ENCODE results near the gene ARHGAP44.

The ARHGAP44 gene

DNA sequence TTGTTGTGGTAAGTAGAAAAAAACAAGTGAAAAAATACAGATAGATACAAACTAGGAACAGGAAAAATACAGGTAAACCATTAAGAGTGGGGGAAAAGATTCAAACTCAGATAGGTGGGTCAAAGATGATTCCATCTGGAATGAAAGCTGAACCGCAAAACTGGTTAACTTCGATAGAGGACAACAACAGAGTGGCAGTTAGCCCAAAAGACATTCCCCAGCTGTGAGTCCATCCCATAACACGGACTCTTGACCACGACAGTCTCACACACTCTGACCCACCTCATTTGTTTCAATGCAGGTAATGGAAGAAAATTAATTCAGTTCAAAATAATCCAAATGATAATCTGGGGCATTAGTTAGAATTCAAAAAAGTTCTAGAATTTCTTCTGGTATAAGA, 215.0 kb downstream of the ARHGAP44 start:
- Histone ChIP-seq H3K4me1 (ENCODE audit: insufficient read depth, low read length) (no peaks in the 10 kb centered on the region), H3K9ac (ENCODE audit: low read depth, low read length) (no peak overlapping the region), H3K36me3 (ENCODE audit: insufficient read depth, low read length) (peaks cover 30% of the 10 kb centered on the region), H3K9me3 (ENCODE audit: control insufficient read depth, insufficient read depth, low read length) (no peaks in the 10 kb centered on the region)

DNA sequence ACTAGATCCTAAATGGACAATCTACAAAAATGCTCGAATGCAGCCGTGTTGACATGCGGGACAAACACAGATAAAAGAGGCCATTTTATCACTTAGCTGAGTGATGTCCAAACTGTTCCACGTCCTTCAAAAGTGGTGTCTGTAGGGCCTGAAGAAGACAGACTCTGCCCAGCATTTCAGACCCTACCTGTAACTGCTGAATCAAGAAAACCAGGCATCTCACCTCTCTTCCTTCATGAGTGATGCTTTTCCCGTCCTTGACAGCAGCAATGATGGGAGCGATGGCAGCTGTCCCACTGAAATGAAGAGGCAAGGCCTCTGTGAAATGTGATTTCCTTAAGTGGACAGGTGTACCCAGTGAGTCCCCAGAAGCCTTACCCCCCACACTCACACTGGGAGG, 216.2 kb downstream of the ARHGAP44 start:
- H3K4me1 ChIP-seq (ENCODE audit: insufficient read depth, low read length), result no peaks in the 10 kb centered on the region
- H3K9me3 ChIP-seq (ENCODE audit: control insufficient read depth, insufficient read depth, low read length), result no peaks in the 10 kb centered on the region
- H3K9ac ChIP-seq (ENCODE audit: low read depth, low read length), result no peak overlapping the region
- H3K36me3 ChIP-seq (ENCODE audit: insufficient read depth, low read length), result peaks cover 25% of the 10 kb centered on the region

DNA sequence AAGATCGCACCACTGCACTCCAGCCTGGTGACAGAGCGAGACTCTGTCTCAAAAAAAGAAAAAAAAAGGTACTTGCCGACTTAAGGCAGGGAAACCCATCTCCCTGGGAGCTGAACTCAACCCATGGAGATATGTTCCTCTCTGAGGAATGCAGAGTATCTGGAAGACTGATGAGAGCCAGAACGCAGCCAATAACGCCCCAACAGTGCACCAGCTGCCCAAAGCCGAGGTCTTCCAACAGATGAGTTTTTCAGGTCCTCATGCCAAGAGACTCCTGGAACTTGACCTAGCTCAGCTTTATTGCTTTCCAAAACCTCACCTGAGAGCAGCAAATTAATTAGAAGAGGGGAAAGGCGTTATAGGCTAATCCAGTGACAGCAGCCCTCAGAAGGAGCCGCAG, 219.2 kb downstream of the ARHGAP44 start:
- Histone ChIP-seq H3K4me1 (ENCODE audit: insufficient read depth, low read length) (no peaks in the 10 kb centered on the region), H3K9ac (ENCODE audit: low read depth, low read length) (no peak overlapping the region), H3K36me3 (ENCODE audit: insufficient read depth, low read length) (peaks cover 31% of the 10 kb centered on the region), H3K9me3 (ENCODE audit: control insufficient read depth, insufficient read depth, low read length) (no peaks in the 10 kb centered on the region)

DNA sequence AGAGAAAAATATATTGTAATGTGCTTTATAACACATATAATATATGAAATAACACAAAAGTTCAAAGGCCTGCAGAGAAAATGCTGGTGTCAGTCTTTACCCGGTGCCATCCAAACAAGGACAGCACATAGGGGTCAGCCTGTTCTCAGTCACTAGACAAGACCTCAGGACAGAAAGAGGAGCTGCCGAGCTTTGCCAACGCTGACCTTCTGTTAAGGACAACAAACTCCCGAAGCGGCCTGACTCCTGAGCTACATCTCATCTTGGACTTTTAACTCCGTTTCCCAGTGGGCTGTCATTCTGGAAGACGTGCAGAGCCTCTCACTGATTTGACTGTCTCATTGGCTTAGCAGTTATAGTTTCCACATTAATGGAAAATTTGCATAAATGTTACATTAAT, 221.7 kb downstream of the ARHGAP44 start:
- peaks cover 51% of the 10 kb centered on the region for H3K36me3 ChIP-seq (ENCODE audit: insufficient read depth, low read length)

DNA sequence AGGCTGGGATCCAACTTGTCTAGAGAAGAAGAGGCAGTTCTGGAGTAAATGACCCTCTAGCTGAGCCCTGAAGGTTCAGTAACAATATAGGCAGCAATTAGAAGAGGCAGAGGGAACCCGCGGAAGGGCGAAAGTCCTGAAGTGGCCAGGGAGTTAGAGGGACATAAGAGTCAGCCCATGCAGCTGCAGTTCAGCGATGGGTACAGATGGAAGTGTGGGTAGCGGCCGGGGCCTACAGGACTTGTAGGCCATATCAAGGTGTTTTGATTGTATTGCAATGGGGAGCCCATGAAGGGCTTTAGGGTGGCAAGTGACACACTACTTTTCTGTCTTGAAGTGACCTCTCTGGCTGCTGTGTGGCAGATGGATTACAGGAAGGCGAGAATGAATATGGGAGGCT, 225.5 kb downstream of the ARHGAP44 start:
- Histone ChIP-seq H3K9ac (ENCODE audit: low read depth, low read length) (no peak overlapping the region), H3K4me1 (ENCODE audit: insufficient read depth, low read length) (no peaks in the 10 kb centered on the region), H3K36me3 (ENCODE audit: insufficient read depth, low read length) (peaks cover 51% of the 10 kb centered on the region), H3K9me3 (ENCODE audit: control insufficient read depth, insufficient read depth, low read length) (no peaks in the 10 kb centered on the region)

More for the DNA sequence above, 221.7 kb downstream of the ARHGAP44 start:
- H3K9ac ChIP-seq (ENCODE audit: low read depth, low read length), result no peak overlapping the region
- no peaks in the 10 kb centered on the region for H3K9me3 ChIP-seq (ENCODE audit: control insufficient read depth, insufficient read depth, low read length)
- no peaks in the 10 kb centered on the region for H3K4me1 ChIP-seq (ENCODE audit: insufficient read depth, low read length)

DNA sequence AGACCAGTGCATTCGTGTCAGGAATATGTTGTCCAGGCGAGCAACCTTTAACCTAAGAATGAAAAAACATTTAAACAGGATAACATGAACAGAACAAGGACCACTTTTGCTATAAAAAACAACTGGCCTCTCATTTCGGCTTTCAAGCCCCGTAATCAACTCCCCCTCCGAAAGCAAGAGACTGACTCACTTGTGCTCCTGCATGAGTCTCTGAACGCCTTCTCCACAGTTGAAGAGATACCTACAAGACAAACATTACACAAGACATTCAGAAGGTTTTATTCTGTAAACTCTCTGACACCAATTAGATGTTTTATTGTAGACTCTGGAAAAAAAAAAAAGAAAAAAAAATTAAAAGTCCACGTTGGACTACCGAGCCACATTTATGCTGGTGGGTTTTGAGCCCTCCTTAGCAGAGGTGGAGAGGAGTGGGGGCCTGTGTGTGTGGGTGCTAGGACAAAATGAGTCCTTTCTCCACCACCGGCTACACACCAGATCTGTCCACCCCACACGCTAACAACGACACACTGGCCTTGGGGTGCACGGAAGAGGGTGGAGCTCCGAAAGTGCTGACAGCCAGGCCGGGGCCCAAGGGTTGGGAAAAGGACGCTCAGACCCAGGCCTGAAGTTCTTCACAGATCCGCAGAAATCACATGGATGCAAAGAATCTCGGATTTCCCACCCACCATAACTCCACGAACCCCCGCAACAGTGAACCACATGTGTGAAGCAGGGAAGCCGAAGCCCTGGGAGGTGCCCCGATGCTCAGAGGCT, 227.8 kb downstream of the ARHGAP44 start:
- peak overlapping the region; percentile 94 for H3K9ac ChIP-seq (ENCODE audit: low read depth, low read length)
- no peaks in the 10 kb centered on the region for H3K9me3 ChIP-seq (ENCODE audit: control insufficient read depth, insufficient read depth, low read length)
- peaks cover 34% of the 10 kb centered on the region for H3K36me3 ChIP-seq (ENCODE audit: insufficient read depth, low read length)
- no peaks in the 10 kb centered on the region for H3K4me1 ChIP-seq (ENCODE audit: insufficient read depth, low read length)

DNA sequence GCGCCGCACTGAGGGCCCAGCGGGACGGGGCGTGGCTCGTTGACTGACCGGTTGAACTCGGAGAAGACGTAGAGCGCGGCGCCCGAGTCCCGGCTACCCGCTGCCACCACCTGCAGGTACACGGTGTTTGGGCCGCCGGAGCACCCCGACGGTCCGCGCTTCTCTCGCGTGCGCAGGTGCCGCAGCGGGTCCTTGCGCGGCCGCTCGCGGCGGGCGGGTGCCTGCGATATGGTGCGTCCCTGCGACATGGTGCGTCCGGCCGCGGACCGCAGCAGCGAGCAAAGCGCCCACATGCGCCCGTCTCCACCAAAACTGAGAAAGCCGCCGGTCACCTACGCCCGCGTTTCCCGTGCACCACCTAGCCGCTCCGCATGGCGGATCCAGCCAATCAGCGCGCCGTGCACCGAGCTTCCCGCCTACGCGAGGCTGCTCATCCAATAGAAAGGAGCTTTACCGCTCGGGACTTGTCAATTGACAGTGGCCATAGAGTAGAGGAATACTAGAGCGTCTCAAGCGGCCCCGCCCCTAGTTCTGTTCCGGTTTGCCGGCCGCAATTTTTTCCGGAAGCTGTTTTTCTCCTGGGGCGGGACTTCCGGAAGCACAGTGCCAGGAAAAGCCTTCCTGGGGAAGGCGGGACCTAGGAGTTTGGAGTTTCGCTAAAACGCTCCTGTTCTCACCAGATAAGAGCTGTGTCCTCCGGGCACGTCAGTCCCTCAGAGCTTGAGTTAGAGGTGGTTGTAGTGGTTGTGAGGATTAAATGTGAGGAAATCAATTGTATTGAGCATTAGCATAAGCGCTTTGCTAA, 228.6 kb downstream of the ARHGAP44 start, which contains the start of gene ELAC2:
TSS of gene ELAC2 (minus strand) at position 373 of the 805 bp plus-strand sequence. CDS start at position 293, 80 bp downstream.
- Histone ChIP-seq H3K9me3 (ENCODE audit: control insufficient read depth, insufficient read depth, low read length) (no peaks in the 10 kb centered on the region), H3K4me1 (ENCODE audit: insufficient read depth, low read length) (no peaks in the 10 kb centered on the region), H3K36me3 (ENCODE audit: insufficient read depth, low read length) (peaks cover 27% of the 10 kb centered on the region), H3K9ac (ENCODE audit: low read depth, low read length) (peak within 1 kb of the TSS; percentile 94)

DNA sequence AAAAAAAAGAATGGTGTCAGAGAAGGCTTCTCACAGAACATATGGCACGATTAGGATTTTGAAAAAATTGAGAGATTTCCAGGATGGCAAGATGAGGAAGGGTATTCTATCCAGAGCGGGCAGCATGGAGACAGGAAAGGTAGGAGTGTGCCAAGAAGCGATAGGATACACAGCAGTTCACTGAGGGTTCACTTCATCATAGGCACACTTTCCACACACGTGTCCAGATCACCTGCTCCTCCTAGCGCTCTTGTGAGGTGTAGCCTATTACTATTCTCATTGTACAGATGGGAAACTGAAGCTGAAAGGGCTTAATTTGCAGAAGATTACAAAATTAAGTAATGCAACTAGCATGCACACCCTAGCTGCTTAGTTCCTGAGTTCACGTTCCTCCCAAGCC, 234.7 kb downstream of the ARHGAP44 start:
- H3K36me3 ChIP-seq (ENCODE audit: insufficient read depth, low read length), result no peaks in the 10 kb centered on the region
- no peak overlapping the region for H3K9ac ChIP-seq (ENCODE audit: low read depth, low read length)
- H3K4me1 ChIP-seq (ENCODE audit: insufficient read depth, low read length), result no peaks in the 10 kb centered on the region
- H3K9me3 ChIP-seq (ENCODE audit: control insufficient read depth, insufficient read depth, low read length), result no peaks in the 10 kb centered on the region

DNA sequence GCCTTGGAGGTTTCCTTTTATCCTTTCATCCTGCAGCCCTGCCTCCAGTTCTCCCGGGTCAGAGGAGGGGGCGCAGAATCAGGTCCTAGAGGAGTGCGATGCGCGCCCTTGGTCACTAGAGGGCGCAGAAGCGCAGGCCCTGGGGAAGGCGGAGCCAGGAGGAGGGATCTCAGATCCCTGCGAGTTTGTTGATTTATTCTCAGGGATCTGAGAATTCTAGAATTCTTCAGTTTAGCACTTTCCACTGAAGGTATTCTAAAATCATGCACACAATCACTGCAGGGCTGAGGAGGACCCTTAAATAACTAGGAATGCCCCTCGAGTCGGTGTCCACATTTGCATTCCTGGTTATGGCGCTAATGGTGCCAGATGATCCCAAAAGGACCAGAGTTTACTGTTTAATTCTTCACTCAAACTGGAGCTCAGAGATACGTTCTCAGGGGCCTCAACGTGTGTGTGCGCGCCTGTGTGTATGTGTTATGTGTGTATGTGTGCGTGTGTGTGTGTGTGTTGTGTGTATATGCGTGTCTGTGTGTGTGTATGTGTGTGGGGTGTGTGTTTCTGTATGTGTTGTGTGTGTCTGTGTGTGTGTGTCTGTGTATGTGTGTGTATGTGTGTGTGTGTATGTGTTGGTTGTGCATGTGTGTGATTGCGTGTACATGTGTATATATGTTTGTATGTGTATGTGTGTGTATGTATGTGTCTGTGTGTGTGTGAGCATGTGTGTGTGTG, 235.4 kb downstream of the ARHGAP44 start:
- H3K9ac ChIP-seq (ENCODE audit: low read depth, low read length), result peak overlapping the region; percentile 40; the same call in 1 of the 2 replicates
- H3K4me1 ChIP-seq (ENCODE audit: insufficient read depth, low read length), result no peaks in the 10 kb centered on the region
- H3K9me3 ChIP-seq (ENCODE audit: control insufficient read depth, insufficient read depth, low read length), result no peaks in the 10 kb centered on the region
- no peaks in the 10 kb centered on the region for H3K36me3 ChIP-seq (ENCODE audit: insufficient read depth, low read length)

DNA sequence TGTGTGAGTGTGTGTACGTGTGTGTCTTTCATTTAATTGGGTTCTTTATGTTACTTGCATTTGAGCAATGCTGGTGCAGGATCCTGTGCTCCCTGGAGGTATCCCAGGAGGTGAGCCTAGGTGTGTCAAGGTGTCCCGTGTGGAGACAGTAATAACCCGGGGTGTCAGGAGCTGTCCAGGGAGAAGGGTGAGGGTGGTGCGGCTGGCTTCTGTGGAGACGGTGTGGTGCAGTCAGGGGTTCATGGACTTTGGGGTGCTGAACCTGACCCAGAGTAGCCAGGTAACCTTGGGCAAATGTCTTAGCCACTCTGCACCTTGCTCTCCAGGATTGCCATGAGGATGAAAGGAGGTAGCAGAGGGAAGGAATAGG, 235.9 kb downstream of the ARHGAP44 start:
- no peak overlapping the region for H3K9ac ChIP-seq (ENCODE audit: low read depth, low read length)
- H3K36me3 ChIP-seq (ENCODE audit: insufficient read depth, low read length), result no peaks in the 10 kb centered on the region
- no peaks in the 10 kb centered on the region for H3K4me1 ChIP-seq (ENCODE audit: insufficient read depth, low read length)
- no peaks in the 10 kb centered on the region for H3K9me3 ChIP-seq (ENCODE audit: control insufficient read depth, insufficient read depth, low read length)

DNA sequence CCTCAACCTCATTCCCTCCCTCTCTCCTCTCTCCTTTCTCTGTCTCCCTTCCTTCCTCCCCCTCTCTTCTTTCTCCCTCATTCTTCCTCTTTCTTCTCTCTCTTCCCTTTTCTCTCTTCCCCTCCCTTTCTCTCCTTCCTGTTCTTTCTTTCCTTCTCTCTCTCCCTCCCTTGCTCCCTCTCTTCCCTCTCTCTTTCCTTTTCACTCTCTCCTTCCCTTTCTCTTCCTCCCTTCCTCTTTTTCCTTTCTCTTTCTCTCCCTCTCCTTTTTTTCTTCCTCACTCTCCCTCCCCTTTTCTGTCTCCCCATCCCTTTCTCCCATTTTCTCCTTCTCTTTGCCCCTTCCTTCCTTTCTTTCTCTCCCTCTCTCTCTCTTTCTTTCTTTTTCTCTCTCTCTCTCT, 236.4 kb downstream of the ARHGAP44 start:
- Histone ChIP-seq H3K9ac (ENCODE audit: low read depth, low read length) (no peak overlapping the region), H3K4me1 (ENCODE audit: insufficient read depth, low read length) (no peaks in the 10 kb centered on the region), H3K36me3 (ENCODE audit: insufficient read depth, low read length) (no peaks in the 10 kb centered on the region), H3K9me3 (ENCODE audit: control insufficient read depth, insufficient read depth, low read length) (no peaks in the 10 kb centered on the region)

DNA sequence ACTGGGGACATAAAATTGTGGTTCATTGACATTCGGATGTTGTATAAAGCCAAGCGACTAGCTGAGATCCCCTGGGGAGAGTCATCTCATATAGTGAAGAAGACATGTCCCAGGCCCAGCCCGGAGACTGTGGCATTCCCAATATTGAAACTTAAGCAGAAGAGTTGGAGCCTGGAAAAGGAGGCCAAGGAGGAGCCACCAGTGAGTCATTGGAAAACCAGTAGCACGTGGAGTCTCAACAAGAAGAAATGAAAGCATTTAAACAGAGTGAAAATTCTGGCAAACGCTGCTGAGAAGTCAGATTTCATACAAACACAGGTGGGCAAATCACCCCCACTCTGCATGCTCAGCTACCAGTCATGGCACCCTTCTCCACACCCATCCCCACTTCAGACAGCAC, 237.9 kb downstream of the ARHGAP44 start:
- no peaks in the 10 kb centered on the region for H3K36me3 ChIP-seq (ENCODE audit: insufficient read depth, low read length)
- no peaks in the 10 kb centered on the region for H3K9me3 ChIP-seq (ENCODE audit: control insufficient read depth, insufficient read depth, low read length)
- no peak overlapping the region for H3K9ac ChIP-seq (ENCODE audit: low read depth, low read length)
- H3K4me1 ChIP-seq (ENCODE audit: insufficient read depth, low read length), result no peaks in the 10 kb centered on the region

DNA sequence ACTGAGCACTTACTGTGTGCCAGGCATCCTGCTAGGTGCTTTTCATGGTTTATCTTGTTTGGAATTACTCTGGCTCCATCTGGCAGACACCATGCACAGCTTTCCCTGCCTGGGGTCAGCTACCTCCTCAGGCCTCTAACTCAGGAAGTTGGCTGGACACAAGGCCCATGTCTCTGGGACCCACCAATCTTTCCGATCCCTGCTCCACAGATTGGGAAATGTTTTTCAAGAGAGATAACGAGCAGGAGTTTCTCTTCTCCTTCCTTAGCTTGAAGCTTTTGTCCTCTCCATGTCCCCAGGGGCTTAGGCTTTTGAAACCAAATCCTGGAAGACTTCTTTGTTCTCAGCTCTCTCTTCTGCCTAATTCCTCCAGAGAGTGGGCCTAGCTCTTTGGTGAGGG, 240.0 kb downstream of the ARHGAP44 start:
- Histone ChIP-seq H3K9ac (ENCODE audit: low read depth, low read length) (no peak overlapping the region), H3K9me3 (ENCODE audit: control insufficient read depth, insufficient read depth, low read length) (no peaks in the 10 kb centered on the region), H3K36me3 (ENCODE audit: insufficient read depth, low read length) (no peaks in the 10 kb centered on the region), H3K4me1 (ENCODE audit: insufficient read depth, low read length) (no peaks in the 10 kb centered on the region)

DNA sequence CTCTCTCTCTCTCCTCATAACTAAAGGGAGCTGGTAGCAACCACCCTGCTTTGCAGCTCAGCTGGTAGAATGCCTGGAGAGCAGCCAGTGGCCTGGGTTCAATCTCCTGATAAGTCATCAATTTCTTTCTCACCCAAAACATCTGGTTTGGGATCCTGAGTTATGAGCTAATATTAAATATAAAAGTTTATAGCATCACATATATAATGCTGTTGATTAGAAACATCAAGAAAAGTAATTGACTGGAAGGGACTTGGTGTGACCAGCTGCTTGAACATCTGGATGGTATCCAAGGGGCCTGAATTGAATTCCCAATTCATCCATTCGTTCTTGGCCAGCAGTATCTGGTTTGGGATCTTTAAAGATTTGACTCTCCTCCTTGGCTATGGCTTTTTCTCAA, 240.8 kb downstream of the ARHGAP44 start:
- Histone ChIP-seq H3K9me3 (ENCODE audit: control insufficient read depth, insufficient read depth, low read length) (no peaks in the 10 kb centered on the region), H3K36me3 (ENCODE audit: insufficient read depth, low read length) (no peaks in the 10 kb centered on the region), H3K9ac (ENCODE audit: low read depth, low read length) (no peak overlapping the region), H3K4me1 (ENCODE audit: insufficient read depth, low read length) (no peaks in the 10 kb centered on the region)

All from ES-I3 (cell line).